Astrocyte of the cerebellum (primary cell): ENCODE measurements around the gene FAU.

Source experiments
- DNase-seq: peaks from one replicate; pipeline ENCODE4 v3.0.0-alpha.2; 2011; ENCODE audit warnings: low read depth
- H3K4me3 ChIP-seq: 2 replicates; pipeline ENCODE4 v1.5.1; 2011; ENCODE audit warnings: mild to moderate bottlenecking, low read depth, low read length, moderate library complexity
- CTCF ChIP-seq: IDR thresholded peaks from 2 replicates; pipeline ENCODE4 v1.5.1; 2012; ENCODE audit warnings: low read length, low read depth, moderate library complexity, mild to moderate bottlenecking; ENCODE audit errors: missing control alignments
- in situ Hi-C: cut with HindIII; loops from 2 replicates; pipeline ENCODE4 v1.10.0; 2017; ENCODE audit warnings: low sequenced_read_pairs

The FAU gene

DNA sequence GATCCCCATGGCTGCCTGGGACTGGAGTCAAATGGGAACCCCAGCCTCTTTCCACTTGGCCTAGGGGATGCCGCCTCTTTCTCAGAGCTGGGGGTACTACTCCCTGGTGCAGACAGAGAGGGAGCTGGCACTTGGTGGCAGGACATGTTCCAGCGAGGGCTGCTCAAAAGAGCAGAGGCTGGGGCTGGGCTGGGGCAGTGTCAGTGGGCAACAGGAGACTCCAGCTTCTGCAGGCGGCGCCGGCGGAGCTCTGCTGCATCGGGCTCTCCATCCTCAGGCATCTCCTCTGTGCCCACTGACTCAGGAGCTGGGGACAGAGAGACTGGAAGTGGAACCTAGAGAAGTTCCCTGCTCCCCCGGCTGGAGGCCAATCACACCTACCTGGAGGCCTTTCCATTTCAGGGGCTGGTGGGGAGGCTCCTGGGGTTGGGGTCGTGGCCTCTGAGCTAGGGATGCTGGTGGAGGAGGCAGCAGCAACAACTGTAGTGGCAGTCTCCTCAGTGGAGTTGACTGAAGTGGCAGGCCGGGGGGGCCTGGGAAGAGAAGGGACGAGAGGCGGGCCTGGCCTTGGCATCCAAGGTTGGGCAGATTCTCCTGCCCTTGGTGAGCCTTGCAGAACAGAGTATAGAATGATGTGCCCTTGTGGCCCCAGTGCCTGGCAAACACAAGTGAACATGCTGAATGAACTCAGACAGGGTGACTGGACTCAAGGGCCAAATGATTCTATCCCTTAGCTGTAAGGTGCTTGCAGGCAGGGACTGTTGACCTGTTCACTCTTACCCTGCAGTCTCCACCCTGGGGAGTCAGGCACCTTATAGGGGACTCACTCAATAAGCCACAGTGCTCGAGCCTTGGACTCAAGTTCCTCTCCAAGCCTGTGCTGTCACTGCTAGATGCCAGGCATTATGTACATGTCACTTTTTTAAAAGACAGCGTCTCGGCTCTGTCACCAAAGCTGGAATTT, 6.5 kb upstream of the FAU start:
- no peak for TF ChIP-seq CTCF
- DNase-seq = no peak
- in situ Hi-C loops = no loop called here
- no peak overlapping the region for H3K4me3 ChIP-seq

DNA sequence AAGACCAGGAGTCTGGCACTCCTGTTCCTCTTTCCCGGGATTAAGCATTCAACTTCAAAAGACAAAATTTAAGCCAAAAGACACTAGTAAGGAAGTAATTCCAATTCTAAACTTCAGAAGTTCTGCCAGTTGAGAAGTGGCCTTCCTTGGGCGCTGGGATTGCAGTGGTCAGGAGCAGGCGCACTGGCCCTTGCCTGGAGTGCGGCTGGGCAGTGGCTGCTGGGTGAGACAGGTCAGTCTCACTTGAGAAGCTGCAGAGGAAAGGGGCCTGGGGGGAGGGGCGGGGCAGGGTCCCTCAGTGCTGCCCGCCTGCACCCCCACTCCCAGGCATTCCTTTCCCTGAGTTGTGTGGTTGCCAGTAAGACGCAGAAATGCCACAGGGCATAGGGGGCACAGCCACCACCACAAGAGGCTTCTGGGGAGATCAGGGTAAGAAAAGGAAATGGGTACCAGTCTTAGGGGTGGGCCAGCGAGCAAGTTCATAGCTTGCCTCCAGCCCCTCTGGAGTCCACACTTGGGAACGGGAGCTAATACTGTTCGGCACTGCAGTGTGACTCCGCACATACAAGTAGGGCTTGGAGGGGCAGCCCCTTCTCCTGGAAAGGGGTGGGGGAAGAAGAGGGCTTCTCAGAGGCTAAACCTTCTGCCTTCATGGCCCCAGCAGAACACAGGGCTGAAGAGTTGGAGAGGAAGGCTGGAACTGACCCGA, 5.7 kb upstream of the FAU start:
- no peak for TF ChIP-seq CTCF
- in situ Hi-C loops = no loop called here
- H3K4me3 ChIP-seq = no peak overlapping the region
- DNase-seq = no peak

DNA sequence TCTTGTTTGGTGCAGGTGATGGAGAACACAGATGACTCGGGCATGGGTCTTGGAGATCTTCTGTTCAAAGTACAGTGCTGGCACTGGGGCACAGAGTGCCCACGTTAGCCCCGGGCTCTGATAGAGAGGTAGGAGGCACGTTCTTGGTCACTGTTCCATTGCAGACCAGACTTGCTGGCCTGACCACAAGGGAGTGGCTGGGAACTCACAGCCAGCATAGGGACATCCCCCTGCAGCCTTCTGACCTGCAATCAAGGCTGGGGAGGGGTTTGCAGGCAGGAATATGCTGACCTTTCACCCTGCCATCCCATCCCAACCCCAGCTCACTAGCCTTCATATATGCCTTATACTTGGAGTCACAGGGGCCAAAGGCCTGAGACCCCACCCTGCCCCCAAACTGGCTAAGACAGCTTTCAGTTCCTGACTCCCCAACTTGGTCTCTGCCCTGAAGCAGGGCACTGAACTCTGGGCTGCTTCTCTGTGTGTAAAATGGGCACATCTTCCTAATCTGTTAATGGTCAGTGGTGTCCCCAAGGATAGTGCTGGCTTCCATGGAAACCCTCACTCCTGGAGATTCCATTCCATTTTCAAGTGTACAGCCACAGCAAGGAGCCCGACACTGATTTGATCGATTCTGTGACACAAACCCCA, 4.8 kb upstream of the FAU start:
- in situ Hi-C loops = no loop called here
- no peak overlapping the region for H3K4me3 ChIP-seq
- DNase-seq = no peak
- TF ChIP-seq CTCF = no peak

DNA sequence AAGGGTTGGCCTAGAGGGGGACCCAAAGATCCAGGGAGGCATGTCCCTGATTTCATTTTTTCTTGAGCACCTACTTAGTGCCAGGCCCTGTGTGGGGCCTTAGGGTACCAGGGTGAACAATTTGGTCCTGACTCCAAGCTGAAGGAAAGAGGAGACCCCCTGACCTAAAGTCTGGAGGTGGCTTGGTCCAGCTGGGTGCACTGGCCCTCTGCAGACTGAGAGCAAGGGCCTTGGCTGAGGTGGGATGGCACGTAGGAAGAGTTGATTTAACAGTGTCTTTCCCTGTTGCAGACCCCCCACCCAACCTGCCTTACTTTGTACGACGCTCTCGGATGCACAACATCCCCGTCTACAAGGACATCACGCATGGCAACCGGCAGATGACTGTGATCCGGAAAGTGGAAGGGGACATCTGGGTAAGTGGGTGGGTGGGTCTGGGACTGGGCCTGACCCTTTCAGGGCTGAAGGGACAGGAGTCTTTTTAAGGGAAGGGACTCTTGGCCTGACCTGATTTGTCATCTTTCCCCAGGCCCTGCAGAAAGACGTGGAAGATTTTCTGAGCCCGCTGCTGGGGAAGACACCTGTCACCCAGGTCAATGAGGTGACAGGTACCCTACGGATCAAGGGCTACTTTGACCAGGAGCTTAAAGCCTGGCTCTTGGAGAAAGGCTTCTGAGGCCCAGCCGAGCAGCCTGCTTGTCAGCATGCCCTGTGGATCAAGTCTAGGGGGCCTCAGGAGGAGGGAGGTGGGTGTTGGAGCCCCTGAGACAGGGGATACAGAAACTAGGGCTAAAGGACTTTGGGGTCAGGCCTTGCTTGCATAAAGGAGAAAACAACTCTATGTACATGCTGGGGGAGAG, 3.5 kb upstream of the FAU start:
- no peak for TF ChIP-seq CTCF
- no peak overlapping the region for H3K4me3 ChIP-seq
- in situ Hi-C loops = no loop called here
- no peak for DNase-seq

DNA sequence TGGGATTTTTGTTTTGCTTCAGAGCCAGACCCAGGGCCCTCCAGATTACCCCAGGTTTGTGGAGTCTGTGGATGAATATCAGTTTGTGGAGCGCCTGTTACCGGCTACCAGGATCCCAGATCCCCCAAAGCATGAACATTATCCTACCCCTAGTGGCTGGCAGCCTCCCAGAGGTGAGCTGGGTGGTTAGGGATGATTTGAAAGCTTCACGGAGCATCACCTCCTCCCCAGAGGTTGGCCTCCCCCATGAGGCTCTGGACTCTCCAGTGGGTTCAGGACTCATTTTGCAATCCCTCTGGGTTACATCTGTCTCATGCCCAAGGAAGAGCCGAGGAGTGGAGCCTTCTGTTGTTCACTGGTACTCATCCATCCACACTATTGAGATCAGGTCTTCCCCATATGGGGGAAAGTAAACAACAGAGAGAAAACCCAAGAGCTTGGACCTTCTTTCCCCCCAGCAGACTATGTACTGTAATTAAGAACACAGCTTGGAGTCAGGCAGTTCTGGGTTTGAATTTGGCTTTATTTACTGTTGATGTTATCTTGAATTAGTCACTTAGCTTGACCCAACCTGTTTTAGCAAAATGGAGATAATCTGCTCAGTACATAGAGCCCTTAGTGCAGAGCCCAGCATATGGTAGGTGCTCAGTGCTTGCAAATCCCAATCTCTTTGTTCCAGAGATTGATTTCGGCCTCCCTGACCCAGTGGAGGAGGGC, 2.7 kb upstream of the FAU start:
- in situ Hi-C loops = no loop called here
- no peak for TF ChIP-seq CTCF
- DNase-seq = no peak
- H3K4me3 ChIP-seq = no peak overlapping the region
